ENCODE results near the gene RPAP3. TPM values are rescaled to one million over a fixed set of nuclear protein-coding genes. Genes with fewer than 3 reads are reported as not detected.
"Not testable (repeated sequence)": the region's sequence is repeated elsewhere in the genome, so short reads cannot be mapped to it uniquely, and the experiment has no call there.

RPAP3 gene
- total and polyA plus RNA-seq, 2 experiments from 2014 or later: 31.4 to 69.9 TPM

DNA sequence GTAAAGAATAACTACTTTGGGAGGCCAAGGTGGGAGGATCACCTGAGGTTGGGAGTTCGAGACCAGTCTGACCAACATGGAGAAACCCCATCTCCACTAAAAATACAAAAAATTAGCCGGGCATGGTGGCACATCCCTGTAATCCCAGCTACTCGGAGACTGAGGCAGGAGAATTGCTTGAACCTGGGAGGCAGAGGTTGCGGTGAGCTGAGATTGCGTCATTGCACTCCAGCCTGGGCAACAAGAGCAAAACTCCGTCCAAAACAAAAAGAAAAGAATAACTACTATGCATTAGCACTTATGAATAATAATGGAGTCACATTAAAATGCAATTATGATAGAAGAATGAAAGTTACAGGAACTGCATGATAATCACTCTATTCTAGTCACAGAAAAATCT lies 37.9 kb downstream of the RPAP3 start:
- H2AFZ ChIP-seq; H3K4me2 ChIP-seq; H3K4me3 ChIP-seq; H3K4me1 Mint-ChIP-seq; H3K9me3 Mint-ChIP-seq; DNase-seq (ENCODE audit: low spot score); H4K20me1 ChIP-seq (replicated peaks; ENCODE audit: insufficient read depth); H3F3A ChIP-seq (replicated peaks; ENCODE audit: low read depth); H3K27me3 Mint-ChIP-seq (ENCODE audit: insufficient read depth, low read depth, poor library complexity); H3K4me1 ChIP-seq (ENCODE audit: insufficient read depth); H3K9me2 ChIP-seq (ENCODE audit: insufficient read depth); H3K27ac ChIP-seq (ENCODE audit: low read depth); ATAC-seq; H3K27me3 ChIP-seq (ENCODE audit: insufficient read depth); H3K79me2 ChIP-seq (replicated peaks; ENCODE audit: insufficient read depth); H3K4me3 Mint-ChIP-seq; H3K27ac Mint-ChIP-seq: not testable (repeated sequence)
- H3K36me3 Mint-ChIP-seq (ENCODE audit: low read depth): peaks cover 25% of the 10 kb centered on the region
- peaks cover 17% of the 10 kb centered on the region; the same call in 1 of the 2 replicates for H3K36me3 ChIP-seq (ENCODE audit: insufficient read depth)

DNA sequence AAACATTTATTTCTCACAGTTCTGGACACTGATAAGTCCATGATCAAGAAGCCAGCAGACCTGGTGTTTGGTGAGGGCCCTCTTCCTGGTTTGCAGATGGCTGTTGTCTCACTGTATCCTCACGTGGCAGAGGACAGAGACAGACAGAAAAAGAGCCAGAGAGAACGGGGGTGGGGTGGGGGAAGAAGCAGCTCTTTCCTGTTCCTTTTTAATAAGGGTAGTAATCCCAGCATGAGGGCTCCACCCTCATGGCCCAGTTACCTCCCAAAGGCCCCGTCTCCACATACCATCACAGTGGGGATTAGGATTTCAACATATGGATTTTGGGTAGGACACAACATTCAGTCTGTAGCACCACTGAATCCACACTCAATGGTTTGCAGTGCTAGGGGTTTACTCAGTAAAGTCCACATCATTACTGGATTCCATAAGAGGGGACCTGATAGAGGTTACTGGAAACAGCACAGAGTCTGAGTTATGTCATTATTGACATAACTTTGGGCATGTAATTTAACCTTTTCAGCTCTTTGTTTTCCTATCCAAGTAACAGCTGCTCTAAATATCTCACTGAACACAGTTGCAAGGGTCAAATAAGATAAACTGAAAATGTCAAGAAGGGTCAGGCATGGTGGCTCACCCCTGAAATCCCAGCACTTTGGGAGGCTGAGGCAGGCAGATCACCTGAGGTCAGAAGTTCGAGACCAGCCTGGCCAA lies 53.2 kb downstream of the RPAP3 start:
- H2AFZ ChIP-seq: no peak overlapping the region
- ATAC-seq (peak; percentile 53), DNase-seq (ENCODE audit: low spot score) (peak; percentile 15)
- H3K27me3 Mint-ChIP-seq (ENCODE audit: insufficient read depth, low read depth, poor library complexity): no peaks in the 10 kb centered on the region
- no peaks in the 10 kb centered on the region for H3K27me3 ChIP-seq (ENCODE audit: insufficient read depth)
- no peaks in the 10 kb centered on the region for H3K9me3 Mint-ChIP-seq
- H3K4me1 Mint-ChIP-seq: peaks cover 14% of the 10 kb centered on the region; the same call in 2 of the 3 replicates
- TF ChIP-seq, protein P1, sequence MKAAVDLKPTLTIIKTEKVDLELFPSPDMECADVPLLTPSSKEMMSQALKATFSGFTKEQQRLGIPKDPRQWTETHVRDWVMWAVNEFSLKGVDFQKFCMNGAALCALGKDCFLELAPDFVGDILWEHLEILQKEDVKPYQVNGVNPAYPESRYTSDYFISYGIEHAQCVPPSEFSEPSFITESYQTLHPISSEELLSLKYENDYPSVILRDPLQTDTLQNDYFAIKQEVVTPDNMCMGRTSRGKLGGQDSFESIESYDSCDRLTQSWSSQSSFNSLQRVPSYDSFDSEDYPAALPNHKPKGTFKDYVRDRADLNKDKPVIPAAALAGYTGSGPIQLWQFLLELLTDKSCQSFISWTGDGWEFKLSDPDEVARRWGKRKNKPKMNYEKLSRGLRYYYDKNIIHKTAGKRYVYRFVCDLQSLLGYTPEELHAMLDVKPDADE (IDR thresholded peaks at IDR 0.05): no peak
- TF ChIP-seq JUNB (IDR thresholded peaks at IDR 0.05; ENCODE audit: unreplicated experiment): no peak
- TF ChIP-seq STAT1 (IDR thresholded peaks at IDR 0.05; ENCODE audit: unreplicated experiment): no peak
- no peak for TF ChIP-seq ZNF331 (CRISPR knock-in tag; IDR thresholded peaks at IDR 0.05; ENCODE audit: low read depth)
- no peak for TF ChIP-seq REST (IDR thresholded peaks at IDR 0.05; ENCODE audit: unreplicated experiment)
- no peak overlapping the region for H3K4me3 Mint-ChIP-seq
- no peaks in the 10 kb centered on the region for H3K79me2 ChIP-seq (replicated peaks; ENCODE audit: insufficient read depth)
- H4K20me1 ChIP-seq (replicated peaks; ENCODE audit: insufficient read depth): peaks cover 6% of the 10 kb centered on the region; the same call in 1 of the 2 replicates
- H3K27ac ChIP-seq (ENCODE audit: low read depth): no peak overlapping the region
- H3K4me3 ChIP-seq: no peak overlapping the region
- H3F3A ChIP-seq (replicated peaks; ENCODE audit: low read depth): no peaks in the 10 kb centered on the region
- no peak overlapping the region for H3K27ac Mint-ChIP-seq
- H3K9me2 ChIP-seq (ENCODE audit: insufficient read depth): no peaks in the 10 kb centered on the region
- no peaks in the 10 kb centered on the region for H3K36me3 ChIP-seq (ENCODE audit: insufficient read depth)
- H3K36me3 Mint-ChIP-seq (ENCODE audit: low read depth): no peaks in the 10 kb centered on the region
- no peak overlapping the region for H3K4me2 ChIP-seq
- peaks cover 6% of the 10 kb centered on the region; the same call in 1 of the 2 replicates for H3K4me1 ChIP-seq (ENCODE audit: insufficient read depth)

Measured in GM23338 (cell line).